K562 (cell line): ENCODE results near the gene NHLRC2. TPM values are rescaled to one million over a fixed set of nuclear protein-coding genes. Genes with fewer than 3 reads are reported as not detected.

Experiments
- CREBBP ChIP-seq: IDR thresholded peaks from one replicate; pipeline ENCODE4 v1.6.1; 2012; ENCODE audit warnings: low read depth, mild to moderate bottlenecking, control low read depth, inconsistent platforms, low read length
- CTBP1 ChIP-seq: fragments of 450-650 bp; IDR thresholded peaks from 2 replicates; pipeline ENCODE4 v1.6.1; 2016; ENCODE audit warnings: borderline replicate concordance
- ETS1 ChIP-seq: conservative IDR thresholded peaks from 2 replicates; pipeline ENCODE4 v1.6.1; 2011; ENCODE audit warnings: low read depth, mild to moderate bottlenecking, low read length; ENCODE audit not compliant: control insufficient read depth
- ETV6 ChIP-seq, 3 experiments: fragments of 150-350 bp in 1 of 3; sonication (generic) in 1 of 3; formaldehyde crosslinking in 1 of 3; IDR thresholded peaks; 2 replicates each; pipeline versions ENCODE4 v1.6.1 to v1.8.0; 2014 to 2022; ENCODE audit warnings: borderline replicate concordance in 2 of 3, low read depth in 2 of 3, antibody characterized with exemption in 1 of 3, low read length in 1 of 3, mild to moderate bottlenecking in 1 of 3, missing genetic modification reagents in 1 of 3
- FOXA1 ChIP-seq: fragments of 450-650 bp; IDR thresholded peaks from 2 replicates; pipeline ENCODE4 v1.6.1; 2016; ENCODE audit warnings: mild to moderate bottlenecking, borderline replicate concordance
- FOXA3 ChIP-seq, 2 experiments: fragments of 450-650 bp in 1 of 2; sonication (generic) in 1 of 2; formaldehyde crosslinking; IDR thresholded peaks in 1 of 2; conservative IDR thresholded peaks in 1 of 2; 2 replicates each; pipeline versions ENCODE4 v1.4.0 to v1.8.0; 2020 to 2022; ENCODE audit warnings: mild to moderate bottlenecking in 2 of 2, missing genetic modification reagents in 1 of 2
- FOXM1 ChIP-seq, 2 experiments: fragments of 450-650 bp in 1 of 2; sonication (generic) in 1 of 2; formaldehyde crosslinking in 1 of 2; IDR thresholded peaks; 2 replicates each; pipeline versions ENCODE4 v1.6.1 to v1.9.0; 2017 to 2022; ENCODE audit warnings: low read depth in 2 of 2, mild to moderate bottlenecking in 2 of 2, missing genetic modification reagents in 1 of 2, moderate library complexity in 1 of 2
- HCFC1 ChIP-seq: IDR thresholded peaks from 2 replicates; pipeline ENCODE4 v1.6.1; 2012; ENCODE audit warnings: low read depth, low read length, improper control_type of control experiment
- HIVEP1 ChIP-seq: fragments of 250-450 bp; sonication (Bioruptor Pico); IDR thresholded peaks from 2 replicates; pipeline ENCODE4 v1.4.0; 2020; ENCODE audit warnings: mild to moderate bottlenecking
- HMG20A ChIP-seq: fragments of 450-650 bp; formaldehyde crosslinking; conservative IDR thresholded peaks from 2 replicates; pipeline ENCODE4 v1.4.0; 2020; ENCODE audit warnings: mild to moderate bottlenecking, mixed read lengths
- HNRNPL ChIP-seq: fragments of 200-400 bp; formaldehyde crosslinking; IDR thresholded peaks from 2 replicates; pipeline ENCODE4 v1.6.1; 2017; ENCODE audit warnings: low read depth, mild to moderate bottlenecking, low read length
- MCM5 ChIP-seq: fragments of 450-650 bp; IDR thresholded peaks from 2 replicates; pipeline ENCODE4 v1.6.1; 2016; ENCODE audit warnings: low read depth
- NR0B1 ChIP-seq: fragments of 450-650 bp; IDR thresholded peaks from one replicate; pipeline ENCODE4 v1.6.1; 2018; ENCODE audit warnings: mild to moderate bottlenecking, moderate library complexity; ENCODE audit not compliant: partially characterized antibody
- TRIM24 ChIP-seq, 2 experiments: fragments of 450-650 bp; IDR thresholded peaks; 2 replicates each; pipeline ENCODE4 v1.6.1; 2016
- UBTF ChIP-seq, 2 experiments: IDR thresholded peaks; 2 replicates each; pipeline ENCODE4 v1.6.1; 2012; ENCODE audit warnings: improper control_type of control experiment in 2 of 2, low read depth in 2 of 2, low read length in 2 of 2, borderline replicate concordance in 1 of 2
- ZBTB17 ChIP-seq: fragments of 450-650 bp; formaldehyde crosslinking; IDR thresholded peaks from 2 replicates; pipeline ENCODE4 v1.4.0; 2020; ENCODE audit warnings: mild to moderate bottlenecking
- ZNF12 ChIP-seq: sonication (generic); formaldehyde crosslinking; IDR thresholded peaks from 2 replicates; pipeline ENCODE4 v1.4.0; 2020; ENCODE audit warnings: mild to moderate bottlenecking, missing genetic modification reagents
- ZNF146 ChIP-seq: IDR thresholded peaks from one replicate; pipeline ENCODE4 v1.6.1; 2018; ENCODE audit warnings: missing compliant biosample characterization; ENCODE audit not compliant: unreplicated experiment
- ZNF239 ChIP-seq: fragments of 250-450 bp; sonication (Bioruptor Pico); IDR thresholded peaks from 2 replicates; pipeline ENCODE4 v1.4.0; 2020; ENCODE audit warnings: mild to moderate bottlenecking
- ZNF3 ChIP-seq: fragments of 250-450 bp; sonication (Bioruptor Pico); IDR thresholded peaks from 2 replicates; pipeline ENCODE4 v1.5.0; 2021; ENCODE audit warnings: mild to moderate bottlenecking, moderate library complexity
- ZNF511 ChIP-seq: sonication (generic); formaldehyde crosslinking; IDR thresholded peaks from 2 replicates; pipeline ENCODE4 v1.8.0; 2022; ENCODE audit warnings: mild to moderate bottlenecking, missing genetic modification reagents
- polyA plus RNA-seq, 8 experiments: library from polyadenylated mRNA; depleted of rRNA in 4 of 8; stranded (reverse) in 5 of 8; unstranded in 3 of 8; fragments of >200 nt; fragmentation: Nextera tagmentation in 2 of 8; fragmentation: Illumina TruSeq in 1 of 8; extraction: Ambion mirVana in 2 of 8; extraction: Trizol in 1 of 8; gene quantifications; 2 replicates each; pipeline versions ENCODE4 v1.2.1 to v1.2.3, GENCODE V29; 2011 to 2014; ENCODE audit warnings: inconsistent platforms in 1 of 8, missing spikeins in 1 of 8
- total RNA-seq, 7 experiments: library from RNA; depleted of rRNA in 6 of 7; stranded (reverse); fragments of >200 nt in 6 of 7; fragmentation: Illumina TruSeq in 2 of 7; extraction: Trizol in 2 of 7; gene quantifications; 2 replicates each; pipeline versions ENCODE4 v1.2.1 to v1.2.3, GENCODE V29; 2011 to 2021; ENCODE audit warnings: low replicate concordance in 1 of 7

The NHLRC2 gene
- total and polyA plus RNA-seq, 9 of the 15 experiments (the other 6 are each of a cell fraction or from before 2014, with no cell fraction given), result 1.5 to 22.4 (median 10.3) TPM

GRCh38 chr10:113854761-113855588, 514 bp downstream of the NHLRC2 start (continued):
- no peak for TF ChIP-seq FOXA1
- no peak for TF ChIP-seq ZNF12
- no peak for TF ChIP-seq HNRNPL
- 0 out of 2 replicates have a peak, but pooled peaks have one; percentile 27 for TF ChIP-seq CTBP1
- TF ChIP-seq TRIM24 (IDR thresholded peaks at IDR 0.05), result no peak
- TF ChIP-seq ETV6 (IDR thresholded peaks at IDR 0.05; ENCODE audit: borderline replicate concordance in 1 of 2, low read depth in 2 of 2, low read length in 1 of 2), result no peak
- TF ChIP-seq ETV6 (CRISPR knock-in tag; IDR thresholded peaks at IDR 0.05; ENCODE audit: borderline replicate concordance), result no peak
- no peak for TF ChIP-seq ZNF239 (CRISPR knock-in tag)
- TF ChIP-seq ZBTB17, result no peak
- TF ChIP-seq ZNF146 (CRISPR knock-in tag), result no peak
- TF ChIP-seq CREBBP, result no peak
- TF ChIP-seq HMG20A (CRISPR knock-in tag), result no peak
- no peak for TF ChIP-seq HIVEP1 (CRISPR knock-in tag)
- TF ChIP-seq HCFC1, result no peak; the same call in 1 of the 2 replicates
- no peak for TF ChIP-seq FOXA3 (CRISPR knock-in tag; conservative IDR thresholded peaks at IDR 0.05 in 1 of 2, IDR thresholded peaks at IDR 0.05 in 1 of 2)
- no peak for TF ChIP-seq ZNF3 (CRISPR knock-in tag)
- TF ChIP-seq UBTF (IDR thresholded peaks at IDR 0.05; ENCODE audit: borderline replicate concordance in 1 of 2, low read depth in 2 of 2, low read length in 2 of 2), result peak; percentile 6 to 61; a peak in 1 of 4 replicates
- peak; percentile 60; the same call in 1 of the 2 replicates for TF ChIP-seq ZNF511
- no peak for TF ChIP-seq NR0B1
- no peak for TF ChIP-seq MCM5
- no peak for TF ChIP-seq FOXM1 (IDR thresholded peaks at IDR 0.05; ENCODE audit: low read depth)
- no peak for TF ChIP-seq FOXM1 (CRISPR knock-in tag; IDR thresholded peaks at IDR 0.05; ENCODE audit: low read depth)
- no peak for TF ChIP-seq ETS1
